Measurements from ENCODE around the gene GFI1. TPM values are rescaled to one million over a fixed set of nuclear protein-coding genes. Genes with fewer than 3 reads are reported as not detected.
A peak's percentile ranks its signal among the peaks of the same experiment; 100 is the strongest.

Gene GFI1
- total RNA-seq, 2 donors from 2014 or later = 0.30 to 1.1 TPM

DNA sequence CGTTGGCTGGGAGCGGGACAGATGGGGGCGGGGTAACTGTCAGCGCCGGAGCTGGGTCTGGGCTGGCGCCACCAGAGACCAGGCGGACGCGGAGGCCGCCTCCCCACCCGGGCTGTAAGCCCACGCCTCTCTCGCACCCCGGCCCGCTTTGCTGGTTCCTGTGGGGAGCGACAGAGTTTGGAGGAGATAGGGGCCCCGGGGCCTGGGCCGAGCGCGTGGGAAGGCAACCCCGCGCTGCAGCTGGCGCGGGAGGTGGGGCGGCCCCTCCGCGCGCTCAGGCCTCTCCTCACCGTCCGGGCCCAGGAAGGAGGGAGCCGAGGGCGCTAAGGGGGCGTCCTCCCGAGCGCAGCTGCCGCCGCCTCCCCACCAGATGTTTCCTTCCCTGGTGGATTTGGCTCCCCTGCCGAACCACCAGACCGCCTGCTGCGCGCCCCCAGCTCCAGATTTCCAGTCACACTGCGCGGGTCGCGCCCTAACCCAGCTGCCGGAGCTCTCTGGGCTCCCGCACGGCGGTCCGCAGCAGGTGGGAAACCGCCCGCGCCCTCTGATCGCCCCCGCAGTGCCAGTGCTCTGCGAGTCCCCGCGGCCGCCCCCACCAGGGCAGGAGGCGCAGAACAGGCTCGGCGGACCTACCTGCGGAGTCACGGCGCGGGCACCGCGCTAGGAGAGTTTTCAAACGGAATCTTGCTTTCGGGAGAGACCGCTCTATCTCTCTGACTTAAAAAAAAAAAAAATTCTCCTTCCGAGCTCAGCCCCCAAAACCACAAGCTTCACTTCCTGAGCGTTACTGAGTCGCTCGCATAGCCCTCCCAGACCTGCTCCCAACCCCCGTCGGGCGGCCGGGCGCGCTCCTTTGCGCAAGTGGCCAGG, 1.1 kb downstream of the GFI1 start:
- peak overlapping the region; percentile 29 to 58 for H3K4me3 ChIP-seq
- no peaks in the 10 kb centered on the region for H3K9me3 ChIP-seq
- peaks cover 0 to 64% of the 10 kb centered on the region in 2 donors for H3K4me1 ChIP-seq
- no peak overlapping the region for H3K27ac ChIP-seq
- DNase-seq (ENCODE audit: low spot score) = no peak
- H3K27me3 ChIP-seq = peaks cover 38 to 49% of the 10 kb centered on the region in 2 donors
- H3K36me3 ChIP-seq = no peaks in the 10 kb centered on the region
- peak in 1 of 2 donors; percentile 29 for TF ChIP-seq CTCF (IDR thresholded peaks at IDR 0.05)

- Histone ChIP-seq H3K27ac (no peak overlapping the region), H3K36me3 (no peaks in the 10 kb centered on the region), H3K27me3 (peaks cover 38 to 56% of the 10 kb centered on the region in 2 donors), H3K9me3 (no peaks in the 10 kb centered on the region), H3K4me1 (peaks cover 0 to 68% of the 10 kb centered on the region in 2 donors), H3K4me3 (peak overlapping the region; percentile 14 to 58)
- DNase-seq (ENCODE audit: low spot score) = no peak
- no peak for TF ChIP-seq CTCF (IDR thresholded peaks at IDR 0.05)
These were observed 2.0 kb downstream of the GFI1 start for GRCh38 chr1:92484472-92485380.

GRCh38 chr1:92483610-92484471, 2.9 kb downstream of the GFI1 start:
- Histone ChIP-seq H3K4me3 (peak overlapping the region in 1 of 2 donors; percentile 58), H3K27ac (no peak overlapping the region), H3K36me3 (no peaks in the 10 kb centered on the region), H3K4me1 (peaks cover 0 to 68% of the 10 kb centered on the region in 2 donors), H3K27me3 (peaks cover 33 to 56% of the 10 kb centered on the region in 2 donors), H3K9me3 (no peaks in the 10 kb centered on the region)
- TF ChIP-seq CTCF (IDR thresholded peaks at IDR 0.05) = no peak
- no peak for DNase-seq (ENCODE audit: low spot score)

GRCh38 chr1:92482665-92483609, 3.8 kb downstream of the GFI1 start:
- peaks cover 0 to 68% of the 10 kb centered on the region in 2 donors for H3K4me1 ChIP-seq
- no peak for TF ChIP-seq CTCF (IDR thresholded peaks at IDR 0.05)

More at GRCh38 chr1:92482665-92483609, 3.8 kb downstream of the GFI1 start:
- Histone ChIP-seq H3K9me3 (no peaks in the 10 kb centered on the region), H3K36me3 (no peaks in the 10 kb centered on the region), H3K27me3 (peaks cover 33 to 56% of the 10 kb centered on the region in 2 donors), H3K27ac (no peak overlapping the region), H3K4me3 (peak overlapping the region; percentile 14 to 58)
- no peak for DNase-seq (ENCODE audit: low spot score)

All from right atrium auricular region (tissue), 2 donors.